Breast epithelium (tissue), 4 donors: Measurements from ENCODE around the gene RITA1. TPM values are rescaled to one million over a fixed set of nuclear protein-coding genes. Genes with fewer than 3 reads are reported as not detected.
A peak's percentile ranks its signal among the peaks of the same experiment; 100 is the strongest.

Experiments used
- DNase-seq, 2 donors: peaks; one replicate each; pipeline ENCODE4 v3.0.0-alpha.2; 2019; ENCODE audit warnings: low spot score in 2 of 2
- H3K27ac ChIP-seq, 2 donors: fragments of 200-600 bp; sonication (generic) in 1 of 2; one replicate each; pipeline ENCODE4 v1.5.1; 2016 to 2019; ENCODE audit warnings: mild to moderate bottlenecking in 1 of 2
- H3K27me3 ChIP-seq, 2 donors: fragments of 200-600 bp; sonication (generic) in 1 of 2; one replicate each; pipeline versions ENCODE4 v1.5.1 to v1.6.0; 2017 to 2019; ENCODE audit warnings: control low read depth in 1 of 2, mild to moderate bottlenecking in 1 of 2
- H3K36me3 ChIP-seq: fragments of 200-600 bp; one replicate; pipeline ENCODE4 v1.5.1; 2019
- H3K4me1 ChIP-seq, 2 donors: fragments of 200-600 bp; sonication (generic); one replicate each; pipeline ENCODE4 v1.5.1; 2016 to 2019; ENCODE audit warnings: control low read depth in 1 of 2
- H3K4me3 ChIP-seq, 3 donors: fragments of 200-600 bp; sonication (generic); 1 replicate in 2 of 3; 2 replicates in 1 of 3; pipeline ENCODE4 v1.5.1; 2016 to 2019; ENCODE audit warnings: mild to moderate bottlenecking in 3 of 3, moderate library complexity in 2 of 3
- H3K9me3 ChIP-seq, 2 donors: fragments of 200-600 bp; sonication (generic) in 1 of 2; one replicate each; pipeline ENCODE4 v1.5.1; 2016 to 2019; ENCODE audit warnings: control low read depth in 1 of 2
- POLR2A ChIP-seq: fragments of 450-650 bp; IDR thresholded peaks from one replicate; pipeline ENCODE4 v1.6.1; 2016; ENCODE audit warnings: antibody characterized with exemption, mild to moderate bottlenecking, moderate library complexity
- POLR2AphosphoS5 ChIP-seq, 3 donors: sonication (generic); formaldehyde crosslinking; IDR thresholded peaks; one replicate each; pipeline ENCODE4 v1.6.1; 2017; ENCODE audit warnings: antibody characterized with exemption in 3 of 3
- intact Hi-C: fragments of 100-400 bp; cut with DNase I; formaldehyde crosslinking; loops from one replicate; pipeline ENCODE4 v1.15.1; 2023; ENCODE audit warnings: low total_unique reads
- total RNA-seq, 3 donors: library from RNA; depleted of rRNA; stranded (reverse); fragments of >200 nt; gene quantifications; one replicate each; pipeline ENCODE4 v1.1.0, GENCODE V29; 2016
- TF ChIP-seq, protein P1 (sequence below), 3 donors: fragments of 450-650 bp; IDR thresholded peaks; one replicate each; pipeline ENCODE4 v1.5.1; 2016 to 2017; ENCODE audit warnings: antibody characterized with exemption in 3 of 3, mild to moderate bottlenecking in 3 of 3, moderate library complexity in 3 of 3

Gene RITA1
- total RNA-seq, 3 donors from 2014 or later: 9.4 to 22.4 (median 15.4) TPM

DNA sequence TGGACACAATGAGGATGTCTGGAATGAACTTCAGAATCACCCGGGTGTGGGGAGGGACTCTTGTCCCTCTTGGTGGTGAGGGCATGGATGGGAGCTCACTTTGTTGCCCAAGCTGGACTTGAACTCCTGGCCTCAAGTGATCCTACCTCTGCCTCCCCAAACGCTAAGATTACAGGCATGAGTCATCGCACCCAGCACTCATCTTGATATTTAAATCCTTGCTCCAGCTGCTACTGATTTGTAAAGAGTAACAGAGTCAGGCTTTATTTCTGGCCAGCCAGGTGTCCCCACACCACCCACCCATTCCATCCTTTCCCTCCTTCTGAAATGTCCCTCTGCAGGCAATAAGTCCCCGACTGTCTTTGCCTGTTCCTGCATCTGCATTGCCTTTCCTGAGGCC is 5.2 kb upstream of the RITA1 start:
- Histone ChIP-seq H3K36me3 (peaks cover 9% of the 10 kb centered on the region), H3K27me3 (no peaks in the 10 kb centered on the region), H3K27ac (no peak overlapping the region), H3K4me1 (peaks cover 0 to 13% of the 10 kb centered on the region in 2 donors), H3K4me3 (no peak overlapping the region), H3K9me3 (peaks cover 8 to 10% of the 10 kb centered on the region in 2 donors)
- TF ChIP-seq POLR2A: no peak
- TF ChIP-seq POLR2AphosphoS5 (IDR thresholded peaks at IDR 0.05): no peak
- TF ChIP-seq, protein P1, sequence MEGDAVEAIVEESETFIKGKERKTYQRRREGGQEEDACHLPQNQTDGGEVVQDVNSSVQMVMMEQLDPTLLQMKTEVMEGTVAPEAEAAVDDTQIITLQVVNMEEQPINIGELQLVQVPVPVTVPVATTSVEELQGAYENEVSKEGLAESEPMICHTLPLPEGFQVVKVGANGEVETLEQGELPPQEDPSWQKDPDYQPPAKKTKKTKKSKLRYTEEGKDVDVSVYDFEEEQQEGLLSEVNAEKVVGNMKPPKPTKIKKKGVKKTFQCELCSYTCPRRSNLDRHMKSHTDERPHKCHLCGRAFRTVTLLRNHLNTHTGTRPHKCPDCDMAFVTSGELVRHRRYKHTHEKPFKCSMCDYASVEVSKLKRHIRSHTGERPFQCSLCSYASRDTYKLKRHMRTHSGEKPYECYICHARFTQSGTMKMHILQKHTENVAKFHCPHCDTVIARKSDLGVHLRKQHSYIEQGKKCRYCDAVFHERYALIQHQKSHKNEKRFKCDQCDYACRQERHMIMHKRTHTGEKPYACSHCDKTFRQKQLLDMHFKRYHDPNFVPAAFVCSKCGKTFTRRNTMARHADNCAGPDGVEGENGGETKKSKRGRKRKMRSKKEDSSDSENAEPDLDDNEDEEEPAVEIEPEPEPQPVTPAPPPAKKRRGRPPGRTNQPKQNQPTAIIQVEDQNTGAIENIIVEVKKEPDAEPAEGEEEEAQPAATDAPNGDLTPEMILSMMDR (IDR thresholded peaks at IDR 0.05): no peak
- no peak for DNase-seq
- intact Hi-C loops: loop anchor here (10.0 kb wide), 1 partner anchor 174 kb away; the partner anchor contains the start of gene PLBD2

DNA sequence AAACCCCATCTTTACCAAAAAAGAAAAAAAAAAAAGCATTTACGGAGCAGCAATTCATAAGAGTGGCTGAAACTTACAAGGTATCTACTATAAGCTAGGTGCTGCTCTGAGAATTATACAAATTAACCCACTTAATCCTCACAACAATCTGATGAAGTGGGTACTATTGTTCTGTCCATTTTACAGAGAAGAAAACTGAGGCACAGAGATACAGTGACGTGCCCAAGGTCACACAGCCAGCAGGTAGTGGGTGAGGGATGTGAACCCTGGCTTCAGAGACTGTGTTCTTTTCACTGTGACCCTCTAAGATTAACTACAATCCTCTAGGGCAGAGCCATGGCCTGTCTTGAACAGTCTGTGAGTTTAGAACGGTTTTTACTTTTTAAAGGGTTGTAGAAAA is 3.5 kb upstream of the RITA1 start:
- Histone ChIP-seq H3K9me3 (peaks cover 5 to 7% of the 10 kb centered on the region in 2 donors), H3K36me3 (peaks cover 9% of the 10 kb centered on the region), H3K27me3 (no peaks in the 10 kb centered on the region), H3K4me1 (peaks cover 0 to 19% of the 10 kb centered on the region in 2 donors), H3K27ac (no peak overlapping the region), H3K4me3 (no peak overlapping the region)
- intact Hi-C loops: loop anchor here (10.0 kb wide), 1 partner anchor 173 kb away; the partner anchor contains the start of gene PLBD2
- no peak for DNase-seq
- TF ChIP-seq POLR2A (no peak), POLR2AphosphoS5 (IDR thresholded peaks at IDR 0.05) (no peak)
- TF ChIP-seq, protein P1 (IDR thresholded peaks at IDR 0.05): no peak

DNA sequence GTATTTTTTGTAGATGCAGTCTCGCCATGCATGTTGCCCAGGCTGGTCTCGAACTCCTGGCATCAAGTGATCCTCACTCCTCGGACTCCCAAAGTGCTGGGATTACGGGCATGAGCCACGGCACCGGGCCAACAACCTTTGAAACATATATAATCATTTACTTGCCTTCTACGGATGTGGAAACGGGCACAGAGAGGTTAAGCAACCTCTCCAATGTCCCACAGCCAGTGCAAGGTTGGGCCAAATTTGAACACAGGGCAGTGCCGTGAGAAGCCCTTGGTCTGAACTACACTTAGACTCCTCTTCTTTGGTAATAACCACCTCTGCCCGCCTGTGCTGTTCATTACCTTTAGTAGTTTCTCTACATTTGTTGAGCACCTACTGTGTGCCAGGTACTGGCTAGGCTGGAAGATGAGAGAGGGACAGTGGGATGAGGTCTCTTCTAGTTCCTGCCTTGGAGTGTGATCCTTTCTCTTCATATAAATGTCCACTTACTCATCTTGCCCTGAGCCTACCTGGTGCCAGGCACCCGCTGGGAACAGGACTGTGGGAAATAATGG is 2.4 kb upstream of the RITA1 start:
- Histone ChIP-seq H3K4me3 (no peak overlapping the region), H3K4me1 (peaks cover 0 to 21% of the 10 kb centered on the region in 2 donors), H3K27me3 (no peaks in the 10 kb centered on the region), H3K9me3 (no peaks in the 10 kb centered on the region), H3K27ac (no peak overlapping the region), H3K36me3 (no peaks in the 10 kb centered on the region)
- intact Hi-C loops: loop anchor here (10.0 kb wide), 1 partner anchor 172 kb away; the partner anchor contains the start of gene PLBD2
- no peak for DNase-seq
- TF ChIP-seq, protein P1 (IDR thresholded peaks at IDR 0.05): no peak
- no peak for TF ChIP-seq POLR2A
- no peak for TF ChIP-seq POLR2AphosphoS5 (IDR thresholded peaks at IDR 0.05)

DNA sequence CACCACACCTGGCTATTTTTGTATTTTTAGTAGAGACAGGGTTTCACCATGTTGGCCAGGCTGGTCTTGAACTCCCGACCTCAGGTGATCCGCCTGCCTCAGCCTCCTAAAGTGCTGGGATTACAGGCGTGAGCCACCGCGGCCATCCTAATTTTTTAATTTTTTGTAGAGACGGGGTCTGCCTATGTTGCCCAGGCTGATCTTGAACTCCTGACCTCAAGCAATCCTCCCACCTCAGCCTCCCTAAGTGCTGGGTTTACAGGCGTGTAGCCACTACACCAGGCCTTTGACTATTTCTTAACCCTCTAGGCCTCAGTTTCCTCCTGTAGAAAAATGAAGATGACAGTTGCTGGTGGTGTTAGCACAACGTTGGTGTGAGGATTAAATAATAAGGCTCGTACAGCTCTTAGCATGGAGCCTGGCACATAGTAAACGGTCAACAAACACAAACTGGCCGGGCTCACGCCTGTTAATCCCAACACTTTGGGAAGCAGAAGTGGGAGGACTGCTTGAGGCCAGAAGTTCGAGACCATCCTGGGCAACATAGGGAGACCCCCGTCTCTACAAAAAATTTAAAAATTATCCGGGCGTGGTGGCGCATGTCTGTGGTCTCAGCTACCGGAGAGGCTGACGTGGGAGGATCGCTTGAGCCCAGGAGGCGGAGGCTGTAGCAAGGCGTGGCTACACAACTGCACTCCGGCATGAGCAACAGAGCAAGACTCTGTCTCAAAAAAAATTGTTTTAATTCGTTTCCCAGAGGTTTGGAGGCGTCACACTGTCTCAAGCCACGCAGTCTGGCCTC is 1.2 kb upstream of the RITA1 start:
- H3K36me3 ChIP-seq: no peaks in the 10 kb centered on the region
- H3K27ac ChIP-seq: peak overlapping the region; percentile 97 to 99
- H3K4me3 ChIP-seq: peak overlapping the region; percentile 97 to 99 (median 98)
- no peaks in the 10 kb centered on the region for H3K27me3 ChIP-seq
- intact Hi-C loops: loop anchor here (10.0 kb wide), 1 partner anchor 171 kb away; the partner anchor contains the start of gene PLBD2
- peaks cover 0 to 21% of the 10 kb centered on the region in 2 donors for H3K4me1 ChIP-seq
- H3K9me3 ChIP-seq: no peaks in the 10 kb centered on the region
- DNase-seq: no peak
- TF ChIP-seq, protein P1 (IDR thresholded peaks at IDR 0.05): no peak
- TF ChIP-seq POLR2A (no peak), POLR2AphosphoS5 (IDR thresholded peaks at IDR 0.05) (no peak)

DNA sequence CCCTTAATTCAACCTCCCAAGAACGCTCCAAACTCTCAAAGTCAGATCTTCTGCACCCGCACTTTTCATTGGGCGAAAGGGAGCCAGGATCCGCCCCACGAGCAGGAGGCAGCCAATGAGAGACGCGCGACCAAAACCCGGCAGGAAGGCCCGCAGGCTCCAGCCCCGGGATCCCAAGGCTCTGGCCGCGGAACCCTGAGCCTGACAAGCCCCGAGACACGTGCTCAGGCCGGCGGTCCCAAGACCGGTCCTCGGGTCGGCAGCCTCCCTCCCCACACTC is 681 bp upstream of the RITA1 start:
- Histone ChIP-seq H3K4me1 (peaks cover 0 to 21% of the 10 kb centered on the region in 2 donors), H3K27ac (peak overlapping the region; percentile 97 to 99), H3K9me3 (no peaks in the 10 kb centered on the region), H3K36me3 (no peaks in the 10 kb centered on the region), H3K27me3 (no peaks in the 10 kb centered on the region), H3K4me3 (peak overlapping the region; percentile 97 to 99 (median 98))
- intact Hi-C loops: loop anchor here (10.0 kb wide), 1 partner anchor 170 kb away; the partner anchor contains the start of gene PLBD2
- DNase-seq: peak; percentile 81 to 85
- TF ChIP-seq POLR2AphosphoS5 (IDR thresholded peaks at IDR 0.05): peak in 1 of 3 donors; percentile 62
- TF ChIP-seq POLR2A: no peak
- TF ChIP-seq, protein P1 (IDR thresholded peaks at IDR 0.05): no peak
